DND-41 (cell line): Measurements from ENCODE around the gene PPM1M.

Experiments
- EZH2 ChIP-seq: IDR thresholded peaks from 3 replicates; pipeline ENCODE4 v1.6.1; 2012; ENCODE audit warnings: borderline replicate concordance, low read depth, mild to moderate bottlenecking, moderate library complexity, low read length, inconsistent platforms; ENCODE audit not compliant: severe bottlenecking
- TF ChIP-seq, protein P1 (sequence below): IDR thresholded peaks from 2 replicates; pipeline ENCODE4 v1.5.1; 2012; ENCODE audit warnings: borderline replicate concordance, low read length, moderate library complexity, mild to moderate bottlenecking; ENCODE audit not compliant: poor library complexity, severe bottlenecking; ENCODE audit errors: extremely low read depth

DNA sequence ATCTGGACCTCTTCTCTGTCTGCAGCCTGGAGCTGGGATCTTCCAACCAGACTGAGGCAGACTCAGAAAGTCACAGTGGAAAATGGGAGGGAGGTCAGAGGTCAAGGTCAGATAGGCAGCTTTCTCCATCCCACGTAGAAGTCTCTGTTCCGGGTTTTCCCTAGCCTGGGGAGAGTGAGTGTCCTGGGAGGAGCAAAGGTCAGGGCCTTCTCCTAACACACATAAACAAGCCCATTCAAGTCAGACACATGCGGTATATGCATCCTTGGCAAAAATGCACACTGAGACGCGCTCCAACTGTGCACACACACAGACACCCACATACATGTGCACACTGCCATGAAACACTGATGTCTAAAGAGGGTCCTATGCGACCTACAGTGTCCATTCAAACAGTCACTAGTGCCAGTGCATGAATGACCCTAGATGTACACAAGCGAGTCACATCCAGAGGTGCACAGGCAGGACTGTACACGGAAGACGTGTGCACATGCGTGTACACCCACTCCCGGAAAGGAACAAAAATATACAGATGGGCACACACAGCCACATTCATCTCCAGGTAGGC, 7.3 kb upstream of the PPM1M start:
- TF ChIP-seq, protein P1, sequence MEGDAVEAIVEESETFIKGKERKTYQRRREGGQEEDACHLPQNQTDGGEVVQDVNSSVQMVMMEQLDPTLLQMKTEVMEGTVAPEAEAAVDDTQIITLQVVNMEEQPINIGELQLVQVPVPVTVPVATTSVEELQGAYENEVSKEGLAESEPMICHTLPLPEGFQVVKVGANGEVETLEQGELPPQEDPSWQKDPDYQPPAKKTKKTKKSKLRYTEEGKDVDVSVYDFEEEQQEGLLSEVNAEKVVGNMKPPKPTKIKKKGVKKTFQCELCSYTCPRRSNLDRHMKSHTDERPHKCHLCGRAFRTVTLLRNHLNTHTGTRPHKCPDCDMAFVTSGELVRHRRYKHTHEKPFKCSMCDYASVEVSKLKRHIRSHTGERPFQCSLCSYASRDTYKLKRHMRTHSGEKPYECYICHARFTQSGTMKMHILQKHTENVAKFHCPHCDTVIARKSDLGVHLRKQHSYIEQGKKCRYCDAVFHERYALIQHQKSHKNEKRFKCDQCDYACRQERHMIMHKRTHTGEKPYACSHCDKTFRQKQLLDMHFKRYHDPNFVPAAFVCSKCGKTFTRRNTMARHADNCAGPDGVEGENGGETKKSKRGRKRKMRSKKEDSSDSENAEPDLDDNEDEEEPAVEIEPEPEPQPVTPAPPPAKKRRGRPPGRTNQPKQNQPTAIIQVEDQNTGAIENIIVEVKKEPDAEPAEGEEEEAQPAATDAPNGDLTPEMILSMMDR = no peak
- TF ChIP-seq EZH2 = no peak
